NCI-H460 (cell line): ENCODE data around the gene FETUB. TPM values are rescaled to one million over a fixed set of nuclear protein-coding genes. Genes with fewer than 3 reads are reported as not detected.

Experiments
- small RNA-seq, 2 experiments: library from RNA; depleted of rRNA; stranded (forward); fragments of <200 nt; gene quantifications; one replicate each; pipeline ENCODE3, GENCODE V24; 2014
- total RNA-seq: library from RNA; depleted of rRNA; stranded (reverse); fragments of >200 nt; shearing (Covaris generic); gene quantifications from 2 replicates; pipeline ENCODE4 v1.2.3, GENCODE V29; 2014; rRNA removed

FETUB gene
- total RNA-seq, 1 experiment from 2014 or later, result not detected

Small RNA genes lying within 50 kb of the gene (small RNA-seq; reads per million reads assigned to genes)
- gene RF00017, result 0 reads per million in 2 experiments

Other genes starting within 250 kb of the FETUB start
- gene CRYGS, start 96.0 kb upstream of the FETUB start, total RNA-seq, result 0.46 and 2.3 TPM in 2 replicates
- 13.3 and 13.6 TPM in 2 replicates for gene TBCCD1, start 73.1 kb upstream of the FETUB start, total RNA-seq
- 60.4 and 66.3 TPM in 2 replicates for gene DNAJB11, start 69.7 kb upstream of the FETUB start, total RNA-seq
- gene AHSG, start 27.3 kb upstream of the FETUB start, total RNA-seq, result not detected in 2 replicates
- gene HRG, start 25.6 kb downstream of the FETUB start, total RNA-seq, result 0.10 TPM in 1 of 2 replicates, not detected in the other
- gene KNG1, start 77.0 kb downstream of the FETUB start, total RNA-seq, result not detected in 2 replicates
- gene EIF4A2, start 143.2 kb downstream of the FETUB start, total RNA-seq, result 276 and 323 TPM in 2 replicates
- 50.3 and 65.4 TPM in 2 replicates for gene RFC4, start 166.1 kb downstream of the FETUB start, total RNA-seq
- not detected in 2 replicates for gene ADIPOQ, start 202.3 kb downstream of the FETUB start, total RNA-seq